SK-N-SH treated with all-trans-retinoic acid at 6 μM for 48 hours (cell line): ENCODE measurements around the gene SERPINB6.

Source experiments
- ATAC-seq: fragments of 200-7000 bp; cut with Tn5 transposase; 3 replicates; pipeline ENCODE4 v1.9.1; 2020; ENCODE audit warnings: mild to moderate bottlenecking, moderate library complexity
- ARNTL ChIP-seq: fragments of 450-650 bp; formaldehyde crosslinking; IDR thresholded peaks from 2 replicates; pipeline ENCODE4 v1.5.0; 2020; ENCODE audit warnings: low read depth, mild to moderate bottlenecking, moderate library complexity, borderline replicate concordance
- BACH2 ChIP-seq: fragments of 250-450 bp; sonication (Bioruptor Pico); IDR thresholded peaks from 2 replicates; pipeline ENCODE4 v1.9.0; 2021; ENCODE audit warnings: mild to moderate bottlenecking, borderline replicate concordance
- GLIS3 ChIP-seq: fragments of 250-450 bp; sonication (Bioruptor Pico); IDR thresholded peaks from 2 replicates; pipeline ENCODE4 v1.5.0; 2020; ENCODE audit warnings: mild to moderate bottlenecking, moderate library complexity
- ISL1 ChIP-seq: fragments of 250-450 bp; sonication (Bioruptor Pico); IDR thresholded peaks from 2 replicates; pipeline ENCODE4 v2.1.2; 2022; ENCODE audit warnings: mild to moderate bottlenecking, moderate library complexity
- OSR1 ChIP-seq: fragments of 250-450 bp; sonication (Bioruptor Pico); IDR thresholded peaks from 2 replicates; pipeline ENCODE4 v1.8.0; 2022; ENCODE audit warnings: moderate library complexity, mild to moderate bottlenecking, inconsistent platforms
- PATZ1 ChIP-seq: fragments of 250-450 bp; sonication (Bioruptor Pico); IDR thresholded peaks from 2 replicates; pipeline ENCODE4 v1.8.0; 2020; ENCODE audit warnings: mild to moderate bottlenecking, moderate library complexity, borderline replicate concordance
- PPARA ChIP-seq: fragments of 250-450 bp; sonication (Bioruptor Pico); IDR thresholded peaks from 2 replicates; pipeline ENCODE4 v1.5.0; 2020; ENCODE audit warnings: mild to moderate bottlenecking, borderline replicate concordance
- RARB ChIP-seq: fragments of 250-450 bp; sonication (Bioruptor Pico); IDR thresholded peaks from 2 replicates; pipeline ENCODE4 v1.8.0; 2021; ENCODE audit warnings: mild to moderate bottlenecking, moderate library complexity
- SNAI2 ChIP-seq: fragments of 250-450 bp; sonication (Bioruptor Pico); IDR thresholded peaks from 2 replicates; pipeline ENCODE4 v1.5.0; 2020; ENCODE audit warnings: mild to moderate bottlenecking, moderate library complexity
- TCF4 ChIP-seq: fragments of 250-450 bp; sonication (Bioruptor Pico); IDR thresholded peaks from 2 replicates; pipeline ENCODE4 v1.8.0; 2021; ENCODE audit warnings: mild to moderate bottlenecking, moderate library complexity, borderline replicate concordance
- TOX ChIP-seq: fragments of 250-450 bp; sonication (Bioruptor Pico); IDR thresholded peaks from 2 replicates; pipeline ENCODE4 v1.8.0; 2021; ENCODE audit warnings: mild to moderate bottlenecking, moderate library complexity, borderline replicate concordance
- ZFP3 ChIP-seq: fragments of 250-450 bp; sonication (Bioruptor Pico); IDR thresholded peaks from 2 replicates; pipeline ENCODE4 v1.5.0; 2020; ENCODE audit warnings: mild to moderate bottlenecking, moderate library complexity
- ZFP30 ChIP-seq: fragments of 450-650 bp; formaldehyde crosslinking; IDR thresholded peaks from 2 replicates; pipeline ENCODE4 v1.5.0; 2022; ENCODE audit warnings: mild to moderate bottlenecking, moderate library complexity
- ZNF565 ChIP-seq: fragments of 450-650 bp; formaldehyde crosslinking; conservative IDR thresholded peaks from 2 replicates; pipeline ENCODE4 v1.5.0; 2020; ENCODE audit warnings: low read depth, mild to moderate bottlenecking, moderate library complexity
- ZNF70 ChIP-seq: fragments of 450-650 bp; formaldehyde crosslinking; IDR thresholded peaks from 2 replicates; pipeline ENCODE4 v1.5.0; 2020; ENCODE audit warnings: mild to moderate bottlenecking, moderate library complexity
- ZNF8 ChIP-seq: fragments of 450-650 bp; formaldehyde crosslinking; IDR thresholded peaks from 2 replicates; pipeline ENCODE4 v1.5.0; 2020; ENCODE audit warnings: mild to moderate bottlenecking, moderate library complexity
- TF ChIP-seq, protein P1 (sequence below): fragments of 250-450 bp; sonication (Bioruptor Pico); IDR thresholded peaks from 2 replicates; pipeline ENCODE4 v1.5.1; 2020; ENCODE audit warnings: low read depth, mild to moderate bottlenecking, moderate library complexity

The SERPINB6 gene

GRCh38 chr6:2921520-2922115 lies 49.7 kb downstream of the SERPINB6 start:
- ATAC-seq, result no peak
- TF ChIP-seq ISL1, result no peak
- TF ChIP-seq ZNF8, result no peak
- no peak for TF ChIP-seq ARNTL (CRISPR knock-in tag)
- no peak for TF ChIP-seq OSR1

DNA sequence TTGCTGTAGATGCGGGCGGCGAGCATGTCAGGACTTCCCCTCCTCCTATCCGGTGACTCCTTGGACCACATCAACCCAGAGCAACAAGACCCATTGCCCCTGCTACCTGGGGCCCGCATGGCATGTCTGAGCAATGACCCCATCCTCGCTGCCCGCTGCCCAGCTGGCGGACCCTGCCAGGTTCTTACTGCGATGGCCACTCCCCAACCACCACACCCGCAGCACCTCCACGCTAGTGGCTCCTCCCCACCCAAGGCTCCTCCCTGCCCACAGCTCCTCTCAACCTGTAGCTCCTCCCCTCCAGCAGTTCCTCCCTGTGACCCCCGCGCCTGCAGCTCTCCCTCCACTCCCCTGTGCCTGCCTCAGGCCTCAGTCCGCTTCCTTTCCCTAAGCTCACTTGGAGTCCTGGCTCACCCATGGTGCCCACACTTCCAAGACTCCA lies 50.7 kb downstream of the SERPINB6 start:
- no peak for ATAC-seq
- TF ChIP-seq TOX (CRISPR knock-in tag), result no peak
- no peak for TF ChIP-seq ARNTL (CRISPR knock-in tag)
- no peak for TF ChIP-seq OSR1

GRCh38 chr6:2919886-2920285 lies 51.5 kb downstream of the SERPINB6 start:
- no peak for TF ChIP-seq OSR1
- TF ChIP-seq PPARA (CRISPR knock-in tag), result no peak
- no peak for TF ChIP-seq ARNTL (CRISPR knock-in tag)
- TF ChIP-seq, all 23 proteins: peak for 0

DNA sequence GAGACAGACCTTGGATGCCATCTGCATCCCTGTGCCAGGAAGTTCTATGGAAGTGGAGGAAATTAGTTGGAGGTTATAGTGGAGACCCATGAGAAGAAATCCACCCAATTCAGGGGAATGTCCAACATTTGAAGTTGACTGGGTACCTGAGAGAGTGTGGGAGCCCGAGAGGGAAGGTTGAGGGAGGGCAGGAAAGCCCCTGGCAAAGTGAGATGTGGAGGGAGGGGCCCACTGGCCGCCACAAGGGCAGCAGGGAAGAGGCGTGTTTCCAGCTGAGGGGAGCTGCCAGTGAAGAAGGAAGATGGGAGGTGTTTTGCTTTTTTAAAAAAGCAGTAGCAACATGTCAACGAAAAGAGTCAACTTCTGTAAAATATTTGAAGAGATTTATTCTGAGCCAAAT lies 52.0 kb downstream of the SERPINB6 start:
- no peak for TF ChIP-seq PATZ1
- no peak for TF ChIP-seq OSR1
- no peak for TF ChIP-seq TCF4 (CRISPR knock-in tag)
- no peak for TF ChIP-seq SNAI2 (CRISPR knock-in tag)
- TF ChIP-seq BACH2, result no peak
- TF ChIP-seq PPARA (CRISPR knock-in tag), result no peak
- no peak for TF ChIP-seq RARB (CRISPR knock-in tag)
- no peak for ATAC-seq

More at GRCh38 chr6:2919886-2920285, 51.5 kb downstream of the SERPINB6 start:
- ATAC-seq, result no peak

DNA sequence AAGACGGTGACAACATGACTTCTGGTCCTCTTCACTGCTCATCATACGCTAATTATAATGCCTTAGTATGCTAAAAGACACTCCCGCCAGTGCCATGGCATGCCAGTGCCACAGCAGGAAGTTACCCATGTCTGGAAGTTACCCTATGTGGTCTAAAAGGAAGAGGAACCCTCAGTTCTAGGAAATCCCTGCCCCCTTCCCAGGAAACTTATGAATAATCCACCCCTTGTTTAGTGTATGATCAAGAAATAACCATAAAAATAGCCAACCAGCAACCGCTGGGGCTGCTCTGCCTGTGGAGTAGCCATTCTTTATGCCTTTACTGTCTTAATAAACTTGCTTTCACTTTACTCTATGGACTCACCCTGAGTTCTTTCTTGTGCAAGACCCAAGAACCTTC lies 52.4 kb downstream of the SERPINB6 start:
- ATAC-seq, result no peak
- no peak for TF ChIP-seq ARNTL (CRISPR knock-in tag)

GRCh38 chr6:2917801-2918445 lies 53.4 kb downstream of the SERPINB6 start:
- TF ChIP-seq OSR1 (no peak), ZFP3 (CRISPR knock-in tag) (no peak), GLIS3 (no peak)
- TF ChIP-seq, all 23 proteins: peak for 0
- ATAC-seq, result no peak

GRCh38 chr6:2917065-2917464 lies 54.3 kb downstream of the SERPINB6 start:
- TF ChIP-seq TCF4 (CRISPR knock-in tag) (no peak), PPARA (CRISPR knock-in tag) (no peak), ZNF70 (no peak)
- TF ChIP-seq, protein P1, sequence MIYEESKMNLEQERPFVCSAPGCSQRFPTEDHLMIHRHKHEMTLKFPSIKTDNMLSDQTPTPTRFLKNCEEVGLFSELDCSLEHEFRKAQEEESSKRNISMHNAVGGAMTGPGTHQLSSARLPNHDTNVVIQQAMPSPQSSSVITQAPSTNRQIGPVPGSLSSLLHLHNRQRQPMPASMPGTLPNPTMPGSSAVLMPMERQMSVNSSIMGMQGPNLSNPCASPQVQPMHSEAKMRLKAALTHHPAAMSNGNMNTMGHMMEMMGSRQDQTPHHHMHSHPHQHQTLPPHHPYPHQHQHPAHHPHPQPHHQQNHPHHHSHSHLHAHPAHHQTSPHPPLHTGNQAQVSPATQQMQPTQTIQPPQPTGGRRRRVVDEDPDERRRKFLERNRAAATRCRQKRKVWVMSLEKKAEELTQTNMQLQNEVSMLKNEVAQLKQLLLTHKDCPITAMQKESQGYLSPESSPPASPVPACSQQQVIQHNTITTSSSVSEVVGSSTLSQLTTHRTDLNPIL (CRISPR knock-in tag), result no peak
- no peak for ATAC-seq

DNA sequence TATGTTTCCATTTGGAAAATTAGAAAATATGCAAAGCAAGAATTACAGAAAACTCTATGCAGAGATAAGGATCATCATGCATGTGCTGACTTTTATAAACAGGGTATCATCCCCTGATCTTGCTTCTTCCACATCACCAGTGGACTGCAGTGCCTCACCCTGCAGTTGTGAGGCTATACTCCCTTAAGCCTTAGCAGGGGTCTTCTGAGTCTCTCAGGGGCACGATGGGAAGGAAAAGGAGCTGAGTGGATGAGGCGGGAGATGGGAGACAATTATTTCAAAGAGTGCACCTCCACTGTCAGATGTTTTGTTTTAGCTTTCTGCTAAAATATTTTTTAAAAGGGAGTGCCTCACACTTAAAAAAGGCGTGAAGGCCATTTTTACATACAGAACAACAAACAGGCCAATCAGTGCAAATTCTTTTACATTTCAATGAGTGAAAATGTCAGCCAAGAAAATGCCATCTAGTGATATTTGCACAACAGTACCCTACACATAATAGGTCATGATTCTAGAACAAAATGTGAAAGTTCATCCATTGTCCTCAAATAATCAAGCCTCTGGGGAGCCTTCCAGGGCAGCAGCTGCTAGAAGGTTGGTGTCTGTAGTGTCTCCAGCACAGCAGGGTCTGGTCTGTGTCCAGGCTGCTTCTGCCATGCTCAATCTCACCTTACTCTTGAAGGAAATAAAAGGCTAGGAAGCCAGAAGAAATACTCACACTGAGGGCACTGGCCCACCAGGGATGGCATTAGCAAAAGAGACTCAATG lies 55.0 kb downstream of the SERPINB6 start:
- TF ChIP-seq, protein P1 (CRISPR knock-in tag), result no peak
- TF ChIP-seq ZNF565 (CRISPR knock-in tag), result no peak
- no peak for TF ChIP-seq ZFP30 (CRISPR knock-in tag)
- no peak for TF ChIP-seq ZFP3 (CRISPR knock-in tag)
- TF ChIP-seq OSR1, result no peak
- ATAC-seq, result no peak
